SH-SY5Y (cell line): ENCODE data around the gene ADH1B.

Experiments used
- GATA2 ChIP-seq: IDR thresholded peaks from 2 replicates; pipeline ENCODE4 v1.6.1; 2011; ENCODE audit warnings: mild to moderate bottlenecking, low read depth, low read length
- GATA3 ChIP-seq: IDR thresholded peaks from 2 replicates; pipeline ENCODE4 v1.6.1; 2011; ENCODE audit warnings: low read depth, mild to moderate bottlenecking, low read length, moderate library complexity

DNA sequence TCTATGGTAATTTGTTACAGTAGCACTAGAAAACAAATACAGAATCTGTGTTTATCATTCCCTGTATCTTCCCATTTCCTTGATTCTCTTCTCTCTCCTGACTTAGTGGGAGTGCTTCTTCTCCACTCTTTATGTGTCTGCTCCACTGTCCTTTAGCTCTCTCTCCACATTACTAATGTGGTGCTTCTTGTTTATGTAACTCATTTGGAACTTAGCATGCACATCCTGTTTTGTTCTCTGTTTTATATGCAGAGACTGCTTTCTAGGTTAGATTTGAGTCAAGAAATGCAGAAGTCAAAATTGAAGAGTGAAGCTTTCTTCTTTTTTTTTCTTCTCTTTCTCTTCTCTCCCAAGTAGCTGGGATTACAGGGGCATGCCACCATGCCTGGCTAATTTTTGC is 56.3 kb downstream of the ADH1B start:
- TF ChIP-seq GATA2: no peak
- no peak for TF ChIP-seq GATA3
